ENCODE data around the gene ZCCHC7.
"Not testable (repeated sequence)": the region's sequence is repeated elsewhere in the genome, so short reads cannot be mapped to it uniquely, and the experiment has no call there.

Gene ZCCHC7

GRCh38 chr9:37117956-37118355 is 2.4 kb upstream of the ZCCHC7 start:
- H3K27me3 ChIP-seq (replicated peaks; ENCODE audit: control insufficient read depth, insufficient read depth, low read length): no peaks in the 10 kb centered on the region
- DNase-seq (ENCODE audit: extremely low read depth, insufficient read length): no peak
- H3K36me3 ChIP-seq (ENCODE audit: control insufficient read depth, insufficient read depth, low read length): no peaks in the 10 kb centered on the region
- TF ChIP-seq CTCF (IDR thresholded peaks at IDR 0.05; ENCODE audit: insufficient read depth, low read length, poor library complexity, severe bottlenecking): no peak
- H3K4me3 ChIP-seq (replicated peaks; ENCODE audit: low read depth, low read length): no peak overlapping the region

- TF ChIP-seq CTCF (IDR thresholded peaks at IDR 0.05; ENCODE audit: insufficient read depth, low read length, poor library complexity, severe bottlenecking): no peak
- Histone ChIP-seq H3K36me3 (ENCODE audit: control insufficient read depth, insufficient read depth, low read length) (no peaks in the 10 kb centered on the region), H3K27me3 (replicated peaks; ENCODE audit: control insufficient read depth, insufficient read depth, low read length) (no peaks in the 10 kb centered on the region), H3K4me3 (replicated peaks; ENCODE audit: low read depth, low read length) (no peak overlapping the region)
- no peak for DNase-seq (ENCODE audit: extremely low read depth, insufficient read length)
Measured at GRCh38 chr9:37119360-37119759, 1.0 kb upstream of the ZCCHC7 start.

GRCh38 chr9:37120843-37121335 is 515 bp downstream of the ZCCHC7 start:
- H3K36me3 ChIP-seq (ENCODE audit: control insufficient read depth, insufficient read depth, low read length); H3K27me3 ChIP-seq (replicated peaks; ENCODE audit: control insufficient read depth, insufficient read depth, low read length): not testable (repeated sequence)
- peak; percentile 34 for DNase-seq (ENCODE audit: extremely low read depth, insufficient read length)
- peak overlapping the region; percentile 87 for H3K4me3 ChIP-seq (replicated peaks; ENCODE audit: low read depth, low read length)

GRCh38 chr9:37121881-37122280 is 1.5 kb downstream of the ZCCHC7 start:
- Histone ChIP-seq H3K27me3 (replicated peaks; ENCODE audit: control insufficient read depth, insufficient read depth, low read length) (no peaks in the 10 kb centered on the region), H3K36me3 (ENCODE audit: control insufficient read depth, insufficient read depth, low read length) (peaks cover 2% of the 10 kb centered on the region; the same call in 1 of the 2 replicates), H3K4me3 (replicated peaks; ENCODE audit: low read depth, low read length) (peak overlapping the region; percentile 87)
- TF ChIP-seq CTCF (IDR thresholded peaks at IDR 0.05; ENCODE audit: insufficient read depth, low read length, poor library complexity, severe bottlenecking): no peak
- DNase-seq (ENCODE audit: extremely low read depth, insufficient read length): no peak

- Histone ChIP-seq H3K36me3 (ENCODE audit: control insufficient read depth, insufficient read depth, low read length) (peaks cover 4% of the 10 kb centered on the region; the same call in 1 of the 2 replicates), H3K27me3 (replicated peaks; ENCODE audit: control insufficient read depth, insufficient read depth, low read length) (no peaks in the 10 kb centered on the region), H3K4me3 (replicated peaks; ENCODE audit: low read depth, low read length) (no peak overlapping the region)
- no peak for TF ChIP-seq CTCF (IDR thresholded peaks at IDR 0.05; ENCODE audit: insufficient read depth, low read length, poor library complexity, severe bottlenecking)
- DNase-seq (ENCODE audit: extremely low read depth, insufficient read length): no peak
Measured at GRCh38 chr9:37126214-37126788, 5.9 kb downstream of the ZCCHC7 start.

- Histone ChIP-seq H3K27me3 (replicated peaks; ENCODE audit: control insufficient read depth, insufficient read depth, low read length) (no peaks in the 10 kb centered on the region), H3K4me3 (replicated peaks; ENCODE audit: low read depth, low read length) (no peak overlapping the region), H3K36me3 (ENCODE audit: control insufficient read depth, insufficient read depth, low read length) (peaks cover 4% of the 10 kb centered on the region; the same call in 1 of the 2 replicates)
- TF ChIP-seq CTCF (IDR thresholded peaks at IDR 0.05; ENCODE audit: insufficient read depth, low read length, poor library complexity, severe bottlenecking): no peak
- no peak for DNase-seq (ENCODE audit: extremely low read depth, insufficient read length)
Measured at GRCh38 chr9:37127018-37127417, 6.6 kb downstream of the ZCCHC7 start.
